Stimulated activated CD4-positive, alpha-beta T cell treated with anti-CD3 and anti-CD28 coated beads, TNF-alpha, amount 100 ng/mL, for 48 hours (primary cell): ENCODE data around the gene FHDC1.
"Not testable (repeated sequence)": the region's sequence is repeated elsewhere in the genome, so short reads cannot be mapped to it uniquely, and the experiment has no call there.

Experiments used
- DNase-seq, 3 donors: peaks; one replicate each; pipeline ENCODE4 v3.0.0-alpha.2; 2020; ENCODE audit warnings: low read depth in 3 of 3

Gene FHDC1, protein sequence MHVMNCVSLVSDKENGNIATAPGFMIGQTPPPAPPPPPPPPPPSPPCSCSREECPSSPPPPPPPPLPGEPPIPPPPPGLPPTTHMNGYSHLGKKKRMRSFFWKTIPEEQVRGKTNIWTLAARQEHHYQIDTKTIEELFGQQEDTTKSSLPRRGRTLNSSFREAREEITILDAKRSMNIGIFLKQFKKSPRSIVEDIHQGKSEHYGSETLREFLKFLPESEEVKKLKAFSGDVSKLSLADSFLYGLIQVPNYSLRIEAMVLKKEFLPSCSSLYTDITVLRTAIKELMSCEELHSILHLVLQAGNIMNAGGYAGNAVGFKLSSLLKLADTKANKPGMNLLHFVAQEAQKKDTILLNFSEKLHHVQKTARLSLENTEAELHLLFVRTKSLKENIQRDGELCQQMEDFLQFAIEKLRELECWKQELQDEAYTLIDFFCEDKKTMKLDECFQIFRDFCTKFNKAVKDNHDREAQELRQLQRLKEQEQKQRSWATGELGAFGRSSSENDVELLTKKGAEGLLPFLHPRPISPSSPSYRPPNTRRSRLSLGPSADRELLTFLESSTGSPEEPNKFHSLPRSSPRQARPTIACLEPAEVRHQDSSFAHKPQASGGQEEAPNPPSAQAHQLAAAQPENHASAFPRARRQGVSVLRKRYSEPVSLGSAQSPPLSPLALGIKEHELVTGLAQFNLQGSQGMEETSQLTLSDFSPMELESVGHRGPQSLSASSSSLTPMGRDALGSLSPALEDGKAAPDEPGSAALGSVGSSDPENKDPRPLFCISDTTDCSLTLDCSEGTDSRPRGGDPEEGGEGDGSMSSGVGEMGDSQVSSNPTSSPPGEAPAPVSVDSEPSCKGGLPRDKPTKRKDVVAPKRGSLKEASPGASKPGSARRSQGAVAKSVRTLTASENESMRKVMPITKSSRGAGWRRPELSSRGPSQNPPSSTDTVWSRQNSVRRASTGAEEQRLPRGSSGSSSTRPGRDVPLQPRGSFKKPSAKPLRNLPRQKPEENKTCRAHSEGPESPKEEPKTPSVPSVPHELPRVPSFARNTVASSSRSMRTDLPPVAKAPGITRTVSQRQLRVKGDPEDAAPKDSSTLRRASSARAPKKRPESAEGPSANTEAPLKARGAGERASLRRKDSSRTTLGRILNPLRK

DNA sequence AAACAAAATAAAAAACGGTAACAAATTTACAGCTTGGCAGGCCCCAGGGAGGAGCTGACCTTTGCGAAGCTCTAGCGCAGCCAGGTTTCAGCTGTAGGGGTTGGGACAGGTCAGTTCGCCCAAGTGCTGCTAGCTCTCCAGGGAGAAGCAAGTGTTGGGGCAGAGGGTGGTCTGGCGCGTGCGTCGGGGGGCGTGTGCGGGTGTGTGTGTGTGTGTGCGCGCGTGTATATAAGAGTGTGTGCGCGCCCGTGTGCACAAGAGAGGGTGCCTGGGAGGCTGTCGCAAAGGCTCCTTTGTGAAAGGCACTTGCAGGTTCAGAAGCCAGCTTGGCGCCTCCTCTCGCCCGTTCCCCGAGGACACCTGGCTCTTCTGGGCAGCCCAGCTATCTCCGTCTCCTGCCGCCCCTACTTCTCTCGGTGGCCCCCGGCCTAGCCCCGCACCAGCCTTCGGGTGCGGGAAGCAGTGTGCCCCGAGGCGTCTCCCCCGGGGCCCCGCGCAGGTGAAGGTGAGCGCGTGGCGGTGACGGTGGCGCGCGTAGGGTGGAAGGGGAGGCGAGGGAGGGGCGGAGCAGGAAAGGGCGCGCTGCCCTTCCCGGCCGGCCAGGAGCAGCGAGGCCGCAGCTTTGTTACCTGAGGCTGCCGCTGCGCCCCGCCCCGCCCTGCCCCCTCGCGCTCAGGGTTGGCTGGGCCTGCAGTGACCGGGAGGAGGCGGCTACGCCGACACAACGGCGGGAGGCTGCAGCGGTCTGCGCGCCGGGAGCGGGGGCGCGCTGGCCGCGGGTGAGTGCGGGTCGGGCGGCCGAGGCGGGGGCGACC lies at the start of gene FHDC1:
TSS of gene FHDC1 (plus strand) at position 693 of the 815 bp plus-strand sequence. CDS start 6,735 bp downstream, outside the sequence.
- no peak for DNase-seq

DNA sequence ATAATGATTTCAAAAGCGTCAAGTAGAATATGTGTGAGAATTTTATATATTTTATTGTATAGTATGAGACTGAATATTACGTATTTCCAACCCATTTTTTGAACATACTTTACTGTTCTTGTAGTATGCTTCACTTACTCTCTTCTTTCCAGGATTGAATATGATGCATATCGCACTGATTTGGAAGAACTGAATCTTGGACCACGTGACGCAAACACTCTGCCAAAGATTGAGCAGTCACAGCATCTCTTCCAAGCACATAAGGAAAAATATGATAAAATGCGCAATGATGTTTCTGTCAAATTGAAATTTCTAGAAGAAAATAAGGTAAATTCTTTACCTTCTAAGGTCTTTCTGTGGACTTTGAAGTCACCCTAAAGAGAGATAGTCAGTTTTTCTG lies 48.1 kb upstream of the FHDC1 start:
- DNase-seq, result no peak

GRCh38 chr4:152892974-152893373 lies 43.1 kb upstream of the FHDC1 start:
- DNase-seq, result no peak

- DNase-seq, result no peak
These were observed 41.5 kb upstream of the FHDC1 start for GRCh38 chr4:152894673-152895072.

- DNase-seq, result no peak
These were observed 39.3 kb upstream of the FHDC1 start for GRCh38 chr4:152896811-152897210.

GRCh38 chr4:152898133-152898532 lies 38.0 kb upstream of the FHDC1 start:
- not testable (repeated sequence) for DNase-seq

DNA sequence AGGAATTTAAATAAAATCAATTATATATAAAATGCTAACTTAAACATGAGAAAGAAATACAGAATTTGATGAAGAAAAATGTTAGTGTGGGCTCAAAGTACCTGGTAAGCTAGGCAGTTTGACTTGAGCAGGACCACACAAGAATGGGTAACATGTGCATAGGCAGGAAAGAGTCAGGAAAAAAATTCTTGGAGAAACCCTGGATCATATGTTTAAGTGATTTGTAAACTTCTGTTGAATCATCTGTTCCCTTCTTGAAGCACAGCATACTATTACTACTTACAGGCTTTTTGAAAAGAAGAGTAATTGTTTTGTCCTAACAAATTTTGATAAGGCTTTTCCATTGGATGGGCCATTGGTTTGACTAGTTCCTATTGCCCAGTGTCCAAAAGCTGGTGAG lies 37.5 kb upstream of the FHDC1 start:
- DNase-seq, result no peak

DNA sequence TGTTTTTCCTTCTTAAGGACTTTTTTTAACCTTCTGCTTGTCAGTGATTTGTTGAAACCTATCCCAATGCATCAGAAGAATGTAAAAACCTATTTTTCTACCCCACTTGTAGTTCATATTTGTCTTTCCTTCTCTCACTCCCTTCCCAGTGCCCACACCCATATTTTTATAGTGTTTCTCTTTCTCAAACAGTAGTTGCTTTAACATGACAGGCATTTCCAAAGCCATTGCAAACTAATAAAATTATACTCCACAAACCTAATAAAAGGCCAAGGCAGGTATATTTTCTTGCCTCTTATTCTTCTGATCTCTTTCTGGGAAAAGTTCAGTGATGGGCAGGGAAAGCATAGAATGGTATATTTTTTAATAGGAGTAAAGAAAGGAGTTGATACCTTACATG lies 35.7 kb upstream of the FHDC1 start:
- no peak for DNase-seq

GRCh38 chr4:152901205-152901604 lies 34.9 kb upstream of the FHDC1 start:
- no peak for DNase-seq

DNA sequence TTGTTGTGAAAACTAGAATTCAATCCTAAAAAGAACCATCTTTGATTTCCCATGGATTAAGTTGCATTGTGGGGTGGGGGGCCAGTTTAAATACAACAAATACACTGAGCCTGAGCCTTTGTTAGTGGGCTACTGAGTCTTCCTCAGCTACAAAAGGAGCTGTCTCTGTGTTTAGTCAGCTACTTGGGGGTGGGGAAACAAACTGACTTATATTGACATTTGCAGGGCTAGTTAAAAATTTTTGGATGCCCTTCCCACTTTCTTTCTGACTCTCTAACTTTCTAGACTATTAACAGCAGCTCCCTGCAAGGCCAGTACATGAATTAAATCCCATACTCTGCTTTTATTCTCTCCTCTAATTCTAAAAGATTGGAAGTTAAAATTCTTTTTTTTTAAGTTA lies 32.5 kb upstream of the FHDC1 start:
- DNase-seq, result no peak

DNA sequence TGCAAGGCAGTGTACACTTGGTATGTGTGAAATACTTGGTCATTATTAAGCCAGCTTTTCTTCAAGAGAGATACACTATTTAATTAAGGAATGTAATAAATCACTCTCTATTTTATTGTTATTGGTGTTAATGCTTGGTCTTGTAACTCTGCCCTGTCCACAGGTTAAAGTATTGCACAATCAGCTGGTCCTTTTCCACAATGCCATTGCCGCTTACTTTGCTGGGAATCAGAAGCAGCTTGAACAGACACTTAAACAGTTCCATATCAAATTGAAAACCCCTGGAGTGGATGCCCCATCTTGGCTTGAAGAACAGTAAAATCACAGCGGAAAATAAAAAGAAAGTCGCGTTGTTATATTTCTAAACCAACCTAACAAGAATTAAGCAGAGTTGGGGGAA lies 26.2 kb upstream of the FHDC1 start:
- DNase-seq, result no peak

DNA sequence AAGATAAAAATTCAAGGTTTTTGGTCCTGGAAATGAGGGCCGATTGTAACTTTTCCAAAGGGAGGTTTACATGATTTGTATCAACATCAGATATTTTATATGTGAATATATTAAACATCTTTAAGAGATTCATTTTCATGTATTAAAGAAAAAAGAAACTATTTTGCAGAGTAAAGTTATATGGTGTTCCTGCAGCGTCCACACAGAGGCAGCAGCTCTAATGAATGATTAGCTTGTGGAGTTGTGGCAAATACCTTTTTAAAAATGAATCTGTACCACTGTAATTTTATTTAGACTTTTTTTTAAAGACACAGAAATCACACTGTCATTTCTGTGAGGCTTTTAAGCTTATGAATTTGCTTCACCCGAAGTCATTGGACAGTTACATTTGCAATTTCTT lies 25.6 kb upstream of the FHDC1 start:
- DNase-seq, result no peak

DNA sequence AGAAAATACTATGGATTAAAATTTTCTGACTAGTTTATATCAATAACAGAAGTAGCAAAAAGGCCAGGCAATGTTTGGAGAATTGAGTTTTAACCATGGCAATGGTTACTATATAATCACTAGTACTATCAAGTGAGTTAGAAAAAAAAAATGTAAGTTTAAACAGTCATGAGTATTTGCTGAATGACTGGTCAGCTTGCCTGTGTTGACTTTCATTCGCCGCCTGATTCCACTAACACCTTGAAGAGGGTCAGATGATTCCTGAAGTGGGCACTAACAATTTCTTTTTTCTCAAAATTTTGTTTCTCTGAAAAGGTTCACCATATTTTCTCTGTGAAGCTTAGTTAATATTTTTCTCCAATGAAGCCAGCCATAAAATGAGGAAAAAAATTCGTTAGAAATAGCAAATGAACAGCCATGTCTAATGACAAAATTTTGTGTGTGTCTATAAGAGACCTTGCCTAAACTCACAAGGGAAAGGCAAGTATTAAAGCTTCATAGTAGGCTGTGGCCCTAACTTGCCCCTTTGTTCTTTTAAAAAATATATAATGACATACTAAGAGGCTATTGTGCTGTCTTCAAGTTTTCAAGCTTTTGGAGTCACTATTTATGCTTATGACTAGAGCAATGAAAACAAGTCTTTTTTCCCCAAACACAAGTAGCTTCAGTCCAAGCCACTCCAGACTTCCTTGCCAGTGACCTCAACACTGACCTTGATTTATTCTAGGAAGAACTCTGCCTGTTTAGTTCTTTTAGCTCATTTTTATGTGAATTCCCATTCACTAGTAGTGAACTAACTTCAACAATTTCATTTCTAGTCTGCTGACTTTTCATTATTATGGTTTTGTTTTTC lies 18.4 kb upstream of the FHDC1 start:
- no peak for DNase-seq

DNA sequence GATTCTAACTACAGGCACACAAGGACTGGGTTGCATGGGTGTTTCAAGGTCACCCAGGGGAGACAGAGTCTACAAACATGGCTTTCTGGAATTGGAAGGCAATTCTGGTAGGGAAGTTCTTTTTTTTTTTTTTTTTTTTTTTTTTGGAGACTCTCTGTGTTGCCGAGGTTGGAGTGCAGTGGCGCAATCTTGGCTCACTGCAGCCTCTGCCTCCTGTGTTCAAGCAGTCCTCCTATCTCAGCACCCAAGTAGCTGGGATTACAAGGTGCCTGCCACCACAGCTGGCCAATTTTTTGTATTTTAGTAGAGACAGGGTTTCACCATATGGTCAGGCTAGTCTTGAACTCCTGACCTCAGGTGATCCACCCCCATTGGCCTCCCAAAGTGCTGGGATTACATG lies 16.3 kb upstream of the FHDC1 start:
- DNase-seq, result no peak

- no peak for DNase-seq
These were observed 15.4 kb upstream of the FHDC1 start for GRCh38 chr4:152920768-152921167.

DNA sequence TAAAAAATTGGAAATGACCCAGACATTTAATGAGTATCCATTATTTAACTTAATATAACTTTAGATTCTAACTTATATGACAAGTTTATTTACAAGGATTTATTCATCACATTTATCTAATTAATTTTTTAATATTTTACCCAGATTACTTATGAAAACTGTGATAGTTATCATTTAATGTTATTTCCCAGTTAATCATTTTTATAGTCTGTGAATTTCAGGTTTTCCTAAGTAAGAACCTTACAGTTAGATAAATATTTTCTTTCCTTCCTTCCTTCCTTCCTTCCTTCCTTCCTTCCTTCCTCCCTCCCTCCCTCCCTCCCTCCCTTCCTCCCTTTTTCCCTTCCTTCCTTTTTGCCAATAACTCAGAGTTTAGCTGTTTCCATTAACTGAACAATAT lies 14.8 kb upstream of the FHDC1 start:
- DNase-seq, result no peak

- no peak for DNase-seq
These were observed 10.3 kb upstream of the FHDC1 start for GRCh38 chr4:152925851-152926250.

DNA sequence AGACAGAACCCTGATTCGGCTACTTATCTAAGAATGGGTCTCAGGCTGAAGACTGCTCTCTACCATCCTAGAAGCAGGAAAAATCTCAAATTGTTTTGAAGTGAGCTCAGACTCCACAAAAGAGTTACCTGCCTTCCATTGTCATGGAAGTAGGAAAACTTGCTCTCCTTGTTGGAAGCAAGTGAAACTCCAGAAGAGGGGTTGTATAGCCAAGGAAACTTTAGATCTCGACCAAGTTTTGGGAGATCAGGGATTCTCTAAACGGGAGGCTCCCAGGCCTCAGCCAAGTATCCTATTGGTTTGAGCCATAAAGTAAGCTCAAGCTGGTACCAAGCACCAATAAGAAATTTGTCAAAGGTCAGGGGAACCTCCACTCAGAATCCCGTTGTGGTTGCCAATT lies 9.2 kb upstream of the FHDC1 start:
- DNase-seq, result no peak

- no peak for DNase-seq
These were observed 8.4 kb upstream of the FHDC1 start for GRCh38 chr4:152927737-152928136.

GRCh38 chr4:152928286-152928685 lies 7.8 kb upstream of the FHDC1 start:
- DNase-seq, result no peak

DNA sequence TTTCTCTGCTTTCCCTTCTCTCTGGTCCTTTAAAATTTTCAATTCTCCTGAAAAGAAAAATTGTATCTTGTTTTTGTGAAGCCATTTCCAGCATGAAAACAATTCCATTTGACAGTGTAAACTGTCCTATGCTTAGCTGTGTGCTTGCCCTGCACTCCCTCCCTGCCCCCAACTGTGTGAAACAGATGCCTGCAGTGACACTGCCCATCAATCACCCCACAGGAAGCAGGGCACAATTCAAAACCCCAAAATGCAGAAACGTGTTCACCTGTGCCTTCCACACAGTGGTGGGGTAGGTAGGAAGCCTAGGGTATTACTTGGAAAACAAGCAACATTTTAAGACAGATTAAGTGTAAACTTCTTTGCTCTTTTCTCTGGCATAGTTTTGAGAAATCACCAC lies 6.2 kb upstream of the FHDC1 start:
- DNase-seq, result no peak
